ENCODE measurements around the gene CACNA2D1.

DNA sequence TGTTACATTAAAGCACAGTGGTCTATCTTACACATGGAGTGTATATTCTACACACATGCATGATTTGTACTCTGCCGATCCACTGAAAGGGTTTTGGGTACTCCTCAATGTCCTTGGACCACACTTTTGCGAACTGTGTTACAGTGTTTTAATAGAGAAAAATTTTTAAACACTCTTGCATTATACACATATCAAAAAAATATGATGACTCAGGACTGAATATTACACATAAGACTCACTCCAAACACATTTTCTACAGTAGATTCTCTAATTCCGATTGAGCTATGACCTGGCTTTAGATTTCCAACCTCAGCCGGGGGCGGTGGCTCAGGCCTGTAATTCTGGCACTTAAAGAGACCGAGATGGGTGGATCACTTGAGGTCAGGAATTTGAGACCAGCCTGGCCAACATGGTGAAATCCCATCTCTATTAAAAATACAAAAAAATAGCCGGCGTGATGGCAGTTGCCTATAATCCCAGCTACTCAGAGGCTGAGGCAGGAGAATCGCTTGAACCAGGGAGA is 222.4 kb downstream of the CACNA2D1 start:
- TF ChIP-seq ESRRG (CRISPR knock-in tag; IDR thresholded peaks at IDR 0.05) (no peak), BACH2 (CRISPR knock-in tag; IDR thresholded peaks at IDR 0.05; ENCODE audit: borderline replicate concordance) (no peak), OSR1 (CRISPR knock-in tag; IDR thresholded peaks at IDR 0.05) (no peak), ZFP30 (CRISPR knock-in tag; IDR thresholded peaks at IDR 0.05) (no peak)
- TF ChIP-seq, protein P1, sequence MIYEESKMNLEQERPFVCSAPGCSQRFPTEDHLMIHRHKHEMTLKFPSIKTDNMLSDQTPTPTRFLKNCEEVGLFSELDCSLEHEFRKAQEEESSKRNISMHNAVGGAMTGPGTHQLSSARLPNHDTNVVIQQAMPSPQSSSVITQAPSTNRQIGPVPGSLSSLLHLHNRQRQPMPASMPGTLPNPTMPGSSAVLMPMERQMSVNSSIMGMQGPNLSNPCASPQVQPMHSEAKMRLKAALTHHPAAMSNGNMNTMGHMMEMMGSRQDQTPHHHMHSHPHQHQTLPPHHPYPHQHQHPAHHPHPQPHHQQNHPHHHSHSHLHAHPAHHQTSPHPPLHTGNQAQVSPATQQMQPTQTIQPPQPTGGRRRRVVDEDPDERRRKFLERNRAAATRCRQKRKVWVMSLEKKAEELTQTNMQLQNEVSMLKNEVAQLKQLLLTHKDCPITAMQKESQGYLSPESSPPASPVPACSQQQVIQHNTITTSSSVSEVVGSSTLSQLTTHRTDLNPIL (CRISPR knock-in tag; IDR thresholded peaks at IDR 0.05; ENCODE audit: low read depth) = no peak

Data from SK-N-SH treated with all-trans-retinoic acid at 6 μM for 48 hours (cell line).